Measurements from ENCODE around the gene ZNF853. TPM values are rescaled to one million over a fixed set of nuclear protein-coding genes. Genes with fewer than 3 reads are reported as not detected.

ZNF853 gene
- total RNA-seq, 2 donors from 2014 or later = 8.1 to 11.9 TPM

Other genes starting within 250 kb of the ZNF853 start
- gene RAC1, start 241.1 kb upstream of the ZNF853 start, total RNA-seq = 100 to 1,000 TPM; 198 to 227 TPM
- gene DAGLB, start 167.7 kb upstream of the ZNF853 start, total RNA-seq = 10 to 100 TPM; 10.7 to 14.6 TPM
- gene KDELR2, start 131.5 kb upstream of the ZNF853 start, total RNA-seq = 100 to 1,000 TPM; 150 to 159 TPM
- not detected for gene GRID2IP, start 64.1 kb upstream of the ZNF853 start, total RNA-seq
- gene ZDHHC4, start 38.2 kb upstream of the ZNF853 start, total RNA-seq = 10 to 100 TPM; 34.2 to 36.9 TPM
- gene INTS15, start 25.6 kb upstream of the ZNF853 start, total RNA-seq = 10 to 100 TPM; 16.0 to 20.6 TPM
- gene ZNF316, start 21.7 kb downstream of the ZNF853 start, total RNA-seq = 10 to 100 TPM; 16.1 to 22.5 TPM
- 10 to 100 TPM; 22.6 to 25.0 TPM for gene ZNF12, start 91.3 kb downstream of the ZNF853 start, total RNA-seq
- gene RSPH10B2, start 138.5 kb downstream of the ZNF853 start, total RNA-seq = under 1 TPM in 1 of 2 donors, not detected in 1; 0.33 TPM
- gene CCZ1B, start 210.7 kb downstream of the ZNF853 start, total RNA-seq = 10 to 100 TPM; 71.1 to 73.1 TPM

Data from posterior vena cava (tissue), 2 donors.